Nephron (organoid): ENCODE data around the gene MTFMT.
A peak's percentile ranks its signal among the peaks of the same experiment; 100 is the strongest.

Source experiments
- H3K27ac Mint-ChIP-seq, 3 experiments: 2 replicates each; pipeline ENCODE4 v1.8.0; 2020; ENCODE audit warnings: mixed read lengths in 3 of 3, mild to moderate bottlenecking in 2 of 3, moderate library complexity in 1 of 3
- H3K27me3 Mint-ChIP-seq: 2 replicates; pipeline ENCODE4 v1.8.0; 2021; ENCODE audit warnings: low read depth, mild to moderate bottlenecking, moderate library complexity, mixed read lengths
- H3K36me3 Mint-ChIP-seq: 2 replicates; pipeline ENCODE4 v1.8.0; 2020; ENCODE audit warnings: low read depth, mixed read lengths
- H3K4me1 Mint-ChIP-seq: 2 replicates; pipeline ENCODE4 v1.8.0; 2020; ENCODE audit warnings: mixed read lengths
- H3K4me3 Mint-ChIP-seq, 3 experiments: 2 replicates each; pipeline ENCODE4 v1.8.0; 2020; ENCODE audit warnings: mild to moderate bottlenecking in 3 of 3, mixed read lengths in 3 of 3, moderate library complexity in 2 of 3
- H3K9me3 Mint-ChIP-seq: 2 replicates; pipeline ENCODE4 v1.8.0; 2020; ENCODE audit warnings: mixed read lengths
- CTCF ChIP-seq, 3 experiments: fragments of 200-600 bp; sonication (generic); IDR thresholded peaks; one replicate each; pipeline ENCODE4 v1.5.0; 2021; ENCODE audit warnings: antibody characterized with exemption in 3 of 3; ENCODE audit not compliant: unreplicated experiment in 3 of 3

MTFMT gene

GRCh38 chr15:65034719-65035118, 5.3 kb upstream of the MTFMT start:
- Mint-ChIP-seq H3K9me3 (no peaks in the 10 kb centered on the region), H3K36me3 (no peaks in the 10 kb centered on the region), H3K4me3 (no peak overlapping the region), H3K27ac (no peak overlapping the region), H3K27me3 (peaks cover 9% of the 10 kb centered on the region), H3K4me1 (peaks cover 23% of the 10 kb centered on the region)
- TF ChIP-seq CTCF (IDR thresholded peaks at IDR 0.05; ENCODE audit: unreplicated experiment in 3 of 3), result no peak

GRCh38 chr15:65033659-65034269, 4.3 kb upstream of the MTFMT start:
- Mint-ChIP-seq H3K9me3 (no peaks in the 10 kb centered on the region), H3K4me3 (no peak overlapping the region), H3K4me1 (peaks cover 21% of the 10 kb centered on the region), H3K27ac (peak overlapping the region in 2 of 3 experiments; percentile 60 to 67), H3K27me3 (peaks cover 9% of the 10 kb centered on the region), H3K36me3 (no peaks in the 10 kb centered on the region)
- TF ChIP-seq CTCF (IDR thresholded peaks at IDR 0.05; ENCODE audit: unreplicated experiment in 3 of 3), result peak; percentile 50 to 56 (median 51)

GRCh38 chr15:65032801-65033537, 3.5 kb upstream of the MTFMT start:
- no peaks in the 10 kb centered on the region for H3K9me3 Mint-ChIP-seq

GRCh38 chr15:65029736-65030208, 333 bp upstream of the MTFMT start:
- Mint-ChIP-seq H3K4me3 (peak overlapping the region; percentile 78 to 91 (median 89)), H3K36me3 (peaks cover 13% of the 10 kb centered on the region), H3K9me3 (no peaks in the 10 kb centered on the region), H3K4me1 (peaks cover 24% of the 10 kb centered on the region), H3K27me3 (peaks cover 9% of the 10 kb centered on the region), H3K27ac (no peak overlapping the region)
- TF ChIP-seq CTCF (IDR thresholded peaks at IDR 0.05; ENCODE audit: unreplicated experiment in 3 of 3), result no peak

More at GRCh38 chr15:65032801-65033537, 3.5 kb upstream of the MTFMT start:
- Mint-ChIP-seq H3K36me3 (no peaks in the 10 kb centered on the region), H3K27ac (peak overlapping the region in 2 of 3 experiments; percentile 34 to 42), H3K4me3 (peak overlapping the region; percentile 1 to 19 (median 4)), H3K4me1 (peaks cover 26% of the 10 kb centered on the region), H3K27me3 (peaks cover 9% of the 10 kb centered on the region)
- peak; percentile 65 to 73 (median 72) for TF ChIP-seq CTCF (IDR thresholded peaks at IDR 0.05; ENCODE audit: unreplicated experiment in 3 of 3)

GRCh38 chr15:65028338-65028737, 1.1 kb downstream of the MTFMT start:
- Mint-ChIP-seq H3K4me1 (peaks cover 14% of the 10 kb centered on the region), H3K27me3 (peaks cover 9% of the 10 kb centered on the region), H3K4me3 (peak overlapping the region; percentile 88 to 91 (median 89)), H3K27ac (peak overlapping the region in 2 of 3 experiments; percentile 1 to 49), H3K9me3 (no peaks in the 10 kb centered on the region), H3K36me3 (peaks cover 24% of the 10 kb centered on the region)
- TF ChIP-seq CTCF (IDR thresholded peaks at IDR 0.05; ENCODE audit: unreplicated experiment in 3 of 3), result no peak
